Measurements from ENCODE around the gene TNFAIP2. TPM values are rescaled to one million over a fixed set of nuclear protein-coding genes. Genes with fewer than 3 reads are reported as not detected.

The TNFAIP2 gene
- total and polyA plus RNA-seq, 9 of the 15 experiments (the other 6 are each of a cell fraction or from before 2014, with no cell fraction given) = 22.6 to 68.6 (median 44.6) TPM

DNA sequence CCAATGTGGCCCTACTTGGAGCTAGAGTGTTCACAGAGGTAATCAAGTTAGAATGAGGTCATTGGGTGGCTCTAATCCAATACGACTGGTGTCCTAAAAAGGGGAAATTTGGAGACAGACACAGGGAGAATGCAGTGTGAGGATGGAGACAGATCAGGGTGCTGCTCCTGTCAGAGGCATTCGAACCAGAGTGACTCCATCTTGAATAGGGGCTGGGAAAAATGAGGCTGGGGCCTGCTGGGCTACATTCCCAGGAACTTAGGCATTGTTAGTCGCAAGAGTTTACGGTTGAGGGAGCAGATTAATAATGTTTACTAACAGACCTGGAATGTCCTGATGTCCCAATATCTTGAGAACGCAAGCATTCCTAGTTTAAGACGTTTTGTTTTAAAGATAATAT is 20.2 kb downstream of the TNFAIP2 start (continued):
- TF ChIP-seq, protein P1, sequence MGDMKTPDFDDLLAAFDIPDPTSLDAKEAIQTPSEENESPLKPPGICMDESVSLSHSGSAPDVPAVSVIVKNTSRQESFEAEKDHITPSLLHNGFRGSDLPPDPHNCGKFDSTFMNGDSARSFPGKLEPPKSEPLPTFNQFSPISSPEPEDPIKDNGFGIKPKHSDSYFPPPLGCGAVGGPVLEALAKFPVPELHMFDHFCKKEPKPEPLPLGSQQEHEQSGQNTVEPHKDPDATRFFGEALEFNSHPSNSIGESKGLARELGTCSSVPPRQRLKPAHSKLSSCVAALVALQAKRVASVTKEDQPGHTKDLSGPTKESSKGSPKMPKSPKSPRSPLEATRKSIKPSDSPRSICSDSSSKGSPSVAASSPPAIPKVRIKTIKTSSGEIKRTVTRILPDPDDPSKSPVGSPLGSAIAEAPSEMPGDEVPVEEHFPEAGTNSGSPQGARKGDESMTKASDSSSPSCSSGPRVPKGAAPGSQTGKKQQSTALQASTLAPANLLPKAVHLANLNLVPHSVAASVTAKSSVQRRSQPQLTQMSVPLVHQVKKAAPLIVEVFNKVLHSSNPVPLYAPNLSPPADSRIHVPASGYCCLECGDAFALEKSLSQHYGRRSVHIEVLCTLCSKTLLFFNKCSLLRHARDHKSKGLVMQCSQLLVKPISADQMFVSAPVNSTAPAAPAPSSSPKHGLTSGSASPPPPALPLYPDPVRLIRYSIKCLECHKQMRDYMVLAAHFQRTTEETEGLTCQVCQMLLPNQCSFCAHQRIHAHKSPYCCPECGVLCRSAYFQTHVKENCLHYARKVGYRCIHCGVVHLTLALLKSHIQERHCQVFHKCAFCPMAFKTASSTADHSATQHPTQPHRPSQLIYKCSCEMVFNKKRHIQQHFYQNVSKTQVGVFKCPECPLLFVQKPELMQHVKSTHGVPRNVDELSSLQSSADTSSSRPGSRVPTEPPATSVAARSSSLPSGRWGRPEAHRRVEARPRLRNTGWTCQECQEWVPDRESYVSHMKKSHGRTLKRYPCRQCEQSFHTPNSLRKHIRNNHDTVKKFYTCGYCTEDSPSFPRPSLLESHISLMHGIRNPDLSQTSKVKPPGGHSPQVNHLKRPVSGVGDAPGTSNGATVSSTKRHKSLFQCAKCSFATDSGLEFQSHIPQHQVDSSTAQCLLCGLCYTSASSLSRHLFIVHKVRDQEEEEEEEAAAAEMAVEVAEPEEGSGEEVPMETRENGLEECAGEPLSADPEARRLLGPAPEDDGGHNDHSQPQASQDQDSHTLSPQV (IDR thresholded peaks at IDR 0.05) = peak; percentile 47; the same call in 1 of the 2 replicates
- no peak for TF ChIP-seq MXI1 (IDR thresholded peaks at IDR 0.05; ENCODE audit: low read depth, low read length)
- no peak for TF ChIP-seq TRIM28 (IDR thresholded peaks at IDR 0.05)
- no peak for TF ChIP-seq ZNF79 (CRISPR knock-in tag; IDR thresholded peaks at IDR 0.05; ENCODE audit: low read depth)
- no peak for TF ChIP-seq ZNF263 (CRISPR knock-in tag; IDR thresholded peaks at IDR 0.05; ENCODE audit: borderline replicate concordance)
- TF ChIP-seq, protein P2, sequence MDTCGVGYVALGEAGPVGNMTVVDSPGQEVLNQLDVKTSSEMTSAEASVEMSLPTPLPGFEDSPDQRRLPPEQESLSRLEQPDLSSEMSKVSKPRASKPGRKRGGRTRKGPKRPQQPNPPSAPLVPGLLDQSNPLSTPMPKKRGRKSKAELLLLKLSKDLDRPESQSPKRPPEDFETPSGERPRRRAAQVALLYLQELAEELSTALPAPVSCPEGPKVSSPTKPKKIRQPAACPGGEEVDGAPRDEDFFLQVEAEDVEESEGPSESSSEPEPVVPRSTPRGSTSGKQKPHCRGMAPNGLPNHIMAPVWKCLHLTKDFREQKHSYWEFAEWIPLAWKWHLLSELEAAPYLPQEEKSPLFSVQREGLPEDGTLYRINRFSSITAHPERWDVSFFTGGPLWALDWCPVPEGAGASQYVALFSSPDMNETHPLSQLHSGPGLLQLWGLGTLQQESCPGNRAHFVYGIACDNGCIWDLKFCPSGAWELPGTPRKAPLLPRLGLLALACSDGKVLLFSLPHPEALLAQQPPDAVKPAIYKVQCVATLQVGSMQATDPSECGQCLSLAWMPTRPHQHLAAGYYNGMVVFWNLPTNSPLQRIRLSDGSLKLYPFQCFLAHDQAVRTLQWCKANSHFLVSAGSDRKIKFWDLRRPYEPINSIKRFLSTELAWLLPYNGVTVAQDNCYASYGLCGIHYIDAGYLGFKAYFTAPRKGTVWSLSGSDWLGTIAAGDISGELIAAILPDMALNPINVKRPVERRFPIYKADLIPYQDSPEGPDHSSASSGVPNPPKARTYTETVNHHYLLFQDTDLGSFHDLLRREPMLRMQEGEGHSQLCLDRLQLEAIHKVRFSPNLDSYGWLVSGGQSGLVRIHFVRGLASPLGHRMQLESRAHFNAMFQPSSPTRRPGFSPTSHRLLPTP (IDR thresholded peaks at IDR 0.05; ENCODE audit: borderline replicate concordance, extremely low read depth, insufficient read length) = no peak
- TF ChIP-seq DACH1 (IDR thresholded peaks at IDR 0.05; ENCODE audit: partially characterized antibody) = no peak
- no peak for TF ChIP-seq HNRNPUL1 (IDR thresholded peaks at IDR 0.05; ENCODE audit: low read length)
- TF ChIP-seq ETS2 (tag; IDR thresholded peaks at IDR 0.05; ENCODE audit: borderline replicate concordance, poor library complexity, severe bottlenecking) = no peak
- TF ChIP-seq RCOR1 (IDR thresholded peaks at IDR 0.05; ENCODE audit: borderline replicate concordance in 1 of 2, low read depth in 2 of 2, low read length in 2 of 2) = no peak
- TF ChIP-seq ZNF408 (CRISPR knock-in tag; IDR thresholded peaks at IDR 0.05; ENCODE audit: low read depth) = no peak
- TF ChIP-seq MCM3 (IDR thresholded peaks at IDR 0.05) = no peak
- TF ChIP-seq HMG20B (CRISPR knock-in tag; IDR thresholded peaks at IDR 0.05) = no peak
- TF ChIP-seq, protein P3, sequence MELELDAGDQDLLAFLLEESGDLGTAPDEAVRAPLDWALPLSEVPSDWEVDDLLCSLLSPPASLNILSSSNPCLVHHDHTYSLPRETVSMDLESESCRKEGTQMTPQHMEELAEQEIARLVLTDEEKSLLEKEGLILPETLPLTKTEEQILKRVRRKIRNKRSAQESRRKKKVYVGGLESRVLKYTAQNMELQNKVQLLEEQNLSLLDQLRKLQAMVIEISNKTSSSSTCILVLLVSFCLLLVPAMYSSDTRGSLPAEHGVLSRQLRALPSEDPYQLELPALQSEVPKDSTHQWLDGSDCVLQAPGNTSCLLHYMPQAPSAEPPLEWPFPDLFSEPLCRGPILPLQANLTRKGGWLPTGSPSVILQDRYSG (tag; conservative IDR thresholded peaks at IDR 0.05; ENCODE audit: low read depth) = 0 out of 2 replicates have a peak, but pooled peaks have one; percentile 43
- no peak for TF ChIP-seq NFXL1 (CRISPR knock-in tag; IDR thresholded peaks at IDR 0.05)
- no peak for TF ChIP-seq PTBP1 (IDR thresholded peaks at IDR 0.05; ENCODE audit: low read depth, low read length)
- TF ChIP-seq EWSR1 (IDR thresholded peaks at IDR 0.05; ENCODE audit: borderline replicate concordance, low read depth, partially characterized antibody) = no peak
- TF ChIP-seq, protein P4, sequence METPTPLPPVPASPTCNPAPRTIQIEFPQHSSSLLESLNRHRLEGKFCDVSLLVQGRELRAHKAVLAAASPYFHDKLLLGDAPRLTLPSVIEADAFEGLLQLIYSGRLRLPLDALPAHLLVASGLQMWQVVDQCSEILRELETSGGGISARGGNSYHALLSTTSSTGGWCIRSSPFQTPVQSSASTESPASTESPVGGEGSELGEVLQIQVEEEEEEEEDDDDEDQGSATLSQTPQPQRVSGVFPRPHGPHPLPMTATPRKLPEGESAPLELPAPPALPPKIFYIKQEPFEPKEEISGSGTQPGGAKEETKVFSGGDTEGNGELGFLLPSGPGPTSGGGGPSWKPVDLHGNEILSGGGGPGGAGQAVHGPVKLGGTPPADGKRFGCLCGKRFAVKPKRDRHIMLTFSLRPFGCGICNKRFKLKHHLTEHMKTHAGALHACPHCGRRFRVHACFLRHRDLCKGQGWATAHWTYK (CRISPR knock-in tag; IDR thresholded peaks at IDR 0.05) = no peak
- TF ChIP-seq GATA2 (CRISPR knock-in tag; IDR thresholded peaks at IDR 0.05) = no peak
- TF ChIP-seq SMC3 (conservative IDR thresholded peaks at IDR 0.05; ENCODE audit: insufficient read depth, low read depth, low read length) = no peak
- no peak for TF ChIP-seq NFIC (IDR thresholded peaks at IDR 0.05)

All from K562 (cell line).